ENCODE measurements around the gene SPATC1L.
A peak's percentile ranks its signal among the peaks of the same experiment; 100 is the strongest.
"Not testable (repeated sequence)": the region's sequence is repeated elsewhere in the genome, so short reads cannot be mapped to it uniquely, and the experiment has no call there.

SPATC1L gene

GRCh38 chr21:46183910-46184624 is at the start of gene SPATC1L:
Gene SPATC1L, minus strand, starts transcription at chr21:46184459. Its CDS starts 1,643 bp downstream, at chr21:46182816.
- peak; percentile 33 for DNase-seq

GRCh38 chr21:46229923-46230260 is 45.6 kb upstream of the SPATC1L start:
- DNase-seq: no peak

- peak; percentile 56 for DNase-seq
These were observed 45.1 kb upstream of the SPATC1L start for GRCh38 chr21:46229133-46229922.

GRCh38 chr21:46228345-46229051 is 44.2 kb upstream of the SPATC1L start, which contains the start of gene LSS:
Gene LSS, minus strand, starts transcription at chr21:46228774. Its CDS starts 29 bp downstream, at chr21:46228745.
- DNase-seq: peak; percentile 90

GRCh38 chr21:46227811-46228344 is 43.6 kb upstream of the SPATC1L start:
- no peak for DNase-seq

- DNase-seq: peak; percentile 44
These were observed 42.8 kb upstream of the SPATC1L start for GRCh38 chr21:46226920-46227599.

- no peak for DNase-seq
These were observed 41.9 kb upstream of the SPATC1L start for GRCh38 chr21:46226146-46226545.

GRCh38 chr21:46223661-46224060 is 39.4 kb upstream of the SPATC1L start:
- DNase-seq: not testable (repeated sequence)

- no peak for DNase-seq
These were observed 39.0 kb upstream of the SPATC1L start for GRCh38 chr21:46223217-46223616.

GRCh38 chr21:46222436-46223116 is 38.3 kb upstream of the SPATC1L start:
- DNase-seq: no peak

GRCh38 chr21:46221664-46222435 is 37.6 kb upstream of the SPATC1L start:
- DNase-seq: no peak

- DNase-seq: no peak
These were observed 36.6 kb upstream of the SPATC1L start for GRCh38 chr21:46220847-46221246.

- peak; percentile 88 for DNase-seq
These were observed 36.1 kb upstream of the SPATC1L start for GRCh38 chr21:46220275-46220810.

GRCh38 chr21:46219591-46220239 is 35.5 kb upstream of the SPATC1L start:
- DNase-seq: peak; percentile 88

- no peak for DNase-seq
These were observed 34.8 kb upstream of the SPATC1L start for GRCh38 chr21:46218906-46219590.

- no peak for DNase-seq
These were observed 33.4 kb upstream of the SPATC1L start for GRCh38 chr21:46217511-46218196.

GRCh38 chr21:46216132-46216747 is 32.0 kb upstream of the SPATC1L start:
- DNase-seq: no peak

- DNase-seq: no peak
These were observed 31.3 kb upstream of the SPATC1L start for GRCh38 chr21:46215436-46216131.

Measured in DMS79 treated with DMSO at 0.1 percent for 48 hours (cell line).